GM12891 (cell line): ENCODE measurements around the gene SPPL2A.

Source experiments
- DNase-seq: peaks from one replicate; pipeline ENCODE4 v3.0.0; 2011; ENCODE audit warnings: low spot score; ENCODE audit not compliant: insufficient read length
- FAIRE-seq: peaks from 2 replicates; lab custom pipeline; 2011; peaks lifted over from hg19 to GRCh38; lab: Jason Lieb, UNC
- PAX5 ChIP-seq: IDR thresholded peaks from 2 replicates; pipeline ENCODE4 v1.6.1; 2011; ENCODE audit warnings: low read length, moderate library complexity, mild to moderate bottlenecking; ENCODE audit not compliant: insufficient read depth, severe bottlenecking
- POLR2A ChIP-seq: IDR thresholded peaks from 2 replicates; pipeline ENCODE4 v1.6.1; 2011; ENCODE audit warnings: low read depth, low read length, control low read depth
- POLR2AphosphoS5 ChIP-seq: IDR thresholded peaks from 2 replicates; pipeline ENCODE4 v1.6.1; 2011; ENCODE audit warnings: low read depth, low read length, control low read depth
- POU2F2 ChIP-seq: IDR thresholded peaks from 2 replicates; pipeline ENCODE4 v1.6.1; 2011; ENCODE audit warnings: low read depth, mild to moderate bottlenecking, control low read depth, low read length, moderate library complexity
- SPI1 ChIP-seq: IDR thresholded peaks from 2 replicates; pipeline ENCODE4 v1.6.1; 2011; ENCODE audit warnings: low read depth, low read length, control low read depth
- TAF1 ChIP-seq: IDR thresholded peaks from 2 replicates; pipeline ENCODE4 v1.6.1; 2011; ENCODE audit warnings: low read depth, low read length, control low read depth

SPPL2A gene

GRCh38 chr15:50797926-50798325, 32.4 kb upstream of the SPPL2A start:
- DNase-seq (no peak), FAIRE-seq (no peak)
- TF ChIP-seq POLR2AphosphoS5 (no peak), PAX5 (no peak), POU2F2 (no peak)

DNA sequence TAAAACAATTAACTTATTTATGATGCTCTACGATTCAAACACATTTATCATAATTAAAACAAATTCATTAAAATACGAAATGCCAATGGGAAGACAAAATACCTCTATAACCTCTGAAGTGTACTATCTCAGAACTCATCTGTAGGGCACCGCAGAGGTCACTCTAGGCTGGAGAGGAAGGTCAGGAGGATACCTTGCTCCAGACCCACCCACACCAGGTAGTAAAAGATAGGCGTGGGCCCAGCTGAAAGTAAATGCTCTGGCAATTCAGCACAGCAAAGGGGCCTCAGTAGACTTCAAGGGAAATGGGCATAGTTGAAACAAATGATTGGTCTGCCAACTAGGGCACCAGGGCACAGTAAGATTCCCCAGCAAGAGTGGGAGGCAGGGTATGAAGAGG, 26.0 kb upstream of the SPPL2A start:
- FAIRE-seq: no peak

GRCh38 chr15:50790778-50791453, 25.4 kb upstream of the SPPL2A start:
- FAIRE-seq (no peak), DNase-seq (no peak)
- no peak for TF ChIP-seq TAF1
- TF ChIP-seq POU2F2: no peak
- TF ChIP-seq POLR2AphosphoS5: no peak
- no peak for TF ChIP-seq SPI1
- no peak for TF ChIP-seq POLR2A
- no peak for TF ChIP-seq PAX5

More for the DNA sequence above, 26.0 kb upstream of the SPPL2A start:
- DNase-seq: no peak
- no peak for TF ChIP-seq SPI1
- TF ChIP-seq PAX5: no peak
- TF ChIP-seq POLR2AphosphoS5: no peak
- TF ChIP-seq POLR2A: no peak
- TF ChIP-seq POU2F2: no peak
- no peak for TF ChIP-seq TAF1

GRCh38 chr15:50786871-50787270, 21.4 kb upstream of the SPPL2A start:
- FAIRE-seq: no peak
- DNase-seq: no peak
- TF ChIP-seq POU2F2: no peak
- TF ChIP-seq TAF1: no peak
- TF ChIP-seq PAX5: no peak
- no peak for TF ChIP-seq POLR2A
- TF ChIP-seq SPI1: no peak
- TF ChIP-seq POLR2AphosphoS5: no peak

GRCh38 chr15:50786438-50786837, 20.9 kb upstream of the SPPL2A start:
- TF ChIP-seq SPI1: no peak
- TF ChIP-seq POLR2A: no peak
- TF ChIP-seq TAF1: no peak
- TF ChIP-seq POU2F2: no peak
- no peak for FAIRE-seq

DNA sequence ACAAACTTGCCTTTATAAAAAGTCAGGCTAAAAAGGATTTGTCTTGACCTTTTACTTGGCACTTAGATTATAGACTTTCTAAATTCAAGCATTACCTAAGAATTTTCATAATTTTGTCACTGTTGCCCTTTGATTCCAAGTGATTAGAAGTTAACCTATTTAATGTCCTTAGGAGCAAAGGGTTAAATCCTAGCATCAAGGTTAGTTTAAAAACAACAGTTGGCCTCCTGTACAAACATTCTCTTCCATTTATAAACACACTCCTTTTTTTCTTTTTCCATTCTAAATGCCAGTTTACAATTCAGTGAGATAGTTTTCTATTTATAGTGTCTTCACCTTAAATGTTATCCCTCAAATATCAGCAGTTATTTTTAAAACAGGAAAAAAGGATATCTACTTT, 18.4 kb upstream of the SPPL2A start:
- DNase-seq: no peak
- TF ChIP-seq POU2F2 (no peak), TAF1 (no peak), POLR2AphosphoS5 (no peak), SPI1 (no peak), POLR2A (no peak), PAX5 (no peak)
- no peak for FAIRE-seq

More at GRCh38 chr15:50786438-50786837, 20.9 kb upstream of the SPPL2A start:
- DNase-seq: no peak

- TF ChIP-seq SPI1: no peak
- no peak for TF ChIP-seq POLR2A
- no peak for TF ChIP-seq PAX5
- no peak for TF ChIP-seq POLR2AphosphoS5
- no peak for TF ChIP-seq TAF1
- no peak for TF ChIP-seq POU2F2
- FAIRE-seq (no peak), DNase-seq (no peak)
These were observed 17.9 kb upstream of the SPPL2A start for GRCh38 chr15:50783411-50783810.

DNA sequence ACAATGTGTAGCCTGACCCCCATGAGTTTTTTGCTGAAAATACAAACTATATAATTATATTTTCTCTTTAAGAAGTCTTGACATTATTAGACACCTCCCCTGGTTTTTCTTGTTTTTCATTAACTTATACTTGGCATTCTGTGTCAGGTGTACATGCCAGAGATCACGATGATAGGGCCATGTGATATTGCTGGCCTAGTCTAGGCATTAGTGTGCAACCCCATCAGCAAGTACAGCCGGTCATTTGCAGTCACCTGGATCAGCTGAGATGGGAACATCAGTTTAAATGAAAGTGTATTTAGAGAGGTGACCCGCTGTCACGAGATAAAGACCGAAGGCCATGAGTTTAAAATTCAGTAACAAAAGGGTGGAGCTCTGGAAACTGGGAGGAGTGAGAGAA, 12.6 kb upstream of the SPPL2A start:
- no peak for TF ChIP-seq POLR2A
- no peak for TF ChIP-seq SPI1
- no peak for TF ChIP-seq POU2F2
- no peak for TF ChIP-seq TAF1
- TF ChIP-seq PAX5: no peak
- TF ChIP-seq POLR2AphosphoS5: no peak
- no peak for FAIRE-seq
- no peak for DNase-seq

DNA sequence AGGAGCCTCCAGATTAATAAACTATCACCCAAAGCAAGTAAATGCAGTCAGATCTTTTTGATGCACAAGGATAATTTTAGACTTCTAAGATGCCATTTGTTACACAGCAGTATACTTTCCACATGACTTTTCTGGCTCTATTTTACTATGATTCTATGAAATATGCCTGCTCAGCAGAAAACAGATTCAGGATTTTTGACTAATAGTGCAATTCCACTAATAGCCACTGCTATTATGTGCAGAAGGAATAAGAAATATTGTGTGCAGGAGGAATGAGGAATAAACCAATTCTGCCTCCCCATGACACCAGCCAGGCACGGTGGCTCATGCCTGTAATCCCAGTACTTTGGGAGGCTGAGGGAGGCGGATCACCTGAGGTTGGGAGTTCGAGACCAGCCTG, 11.5 kb upstream of the SPPL2A start:
- FAIRE-seq (no peak), DNase-seq (no peak)
- TF ChIP-seq POLR2AphosphoS5 (no peak), POLR2A (no peak), SPI1 (no peak), TAF1 (no peak), PAX5 (no peak), POU2F2 (no peak)

DNA sequence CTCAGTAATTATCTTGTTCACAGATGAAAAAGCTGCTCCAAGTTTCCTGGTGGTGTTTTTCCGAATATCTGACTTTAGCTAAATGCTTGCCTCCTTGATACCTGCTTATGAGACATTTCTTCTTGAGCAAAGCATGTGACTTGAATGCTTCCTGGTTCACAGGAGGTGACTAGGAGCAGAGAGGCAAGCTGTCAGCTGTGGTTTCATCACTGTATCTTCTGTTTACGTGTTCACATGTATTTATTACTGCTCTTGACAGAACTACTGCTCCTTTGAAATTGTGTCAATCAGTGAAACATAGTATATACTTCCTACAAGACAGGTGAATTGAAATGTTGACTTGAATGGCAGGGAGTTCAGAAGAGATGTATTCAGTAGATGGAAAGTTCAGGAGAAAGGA, 8.9 kb upstream of the SPPL2A start:
- DNase-seq (no peak), FAIRE-seq (no peak)
- TF ChIP-seq TAF1 (no peak), PAX5 (no peak)

DNA sequence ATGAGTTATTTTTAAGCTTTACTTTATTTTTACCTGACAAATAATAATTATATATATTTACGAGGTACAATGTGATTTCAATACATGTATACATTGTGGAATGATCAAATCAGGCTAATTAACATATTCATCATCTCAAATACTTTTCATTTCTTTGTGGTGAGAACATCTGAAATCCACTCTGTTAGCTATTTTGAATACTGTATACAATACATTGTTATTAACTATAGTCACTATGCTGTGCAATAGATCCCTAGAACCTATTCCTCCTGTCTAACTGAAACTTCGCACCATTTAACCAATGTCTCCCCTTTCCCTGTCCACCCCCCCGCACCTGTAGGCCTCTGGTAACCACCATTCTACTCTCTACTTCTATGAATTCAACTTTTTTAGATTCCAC, 7.9 kb upstream of the SPPL2A start:
- TF ChIP-seq TAF1: no peak
- no peak for DNase-seq
- FAIRE-seq: no peak
